HCT116 (cell line): ENCODE measurements around the gene FAM180A. TPM values are rescaled to one million over a fixed set of nuclear protein-coding genes. Genes with fewer than 3 reads are reported as not detected.
A peak's percentile ranks its signal among the peaks of the same experiment; 100 is the strongest.
"Not testable (repeated sequence)": the region's sequence is repeated elsewhere in the genome, so short reads cannot be mapped to it uniquely, and the experiment has no call there.

Experiments
- ATAC-seq: fragments of 200-7000 bp; cut with Tn5 transposase; 2 replicates; pipeline ENCODE4 v1.9.1; 2020; ENCODE audit warnings: mild to moderate bottlenecking, moderate library complexity
- BruUV-seq: library from RNA; stranded (reverse); fragments of 400-500 nt; replicated peaks from 2 replicates; lab custom pipeline; 2021; lab: Mats Ljungman, UMichigan
- CTCF ChIA-PET: fragments of 300-600 bp; sonication (Branson Sonifier 250); formaldehyde crosslinking; loops from one replicate; lab custom pipeline; 2021; ENCODE audit warnings: antibody characterized with exemption; lab: Charles Lee
- POLR2A ChIA-PET: fragments of 300-600, 350-600 bp; sonication (Branson Sonifier 250); formaldehyde crosslinking; loops from one replicate; lab custom pipeline; 2021; ENCODE audit warnings: antibody characterized with exemption; lab: Charles Lee
- RAD21 ChIA-PET, 2 experiments: fragments of 300-600 bp; sonication (Branson Sonifier 250); formaldehyde crosslinking; loops; one replicate each; lab custom pipeline; 2023; ENCODE audit warnings: low total read pairs in 2 of 2; ENCODE audit not compliant: uncharacterized antibody in 2 of 2, unreplicated experiment in 2 of 2, low non-redundant PET in 1 of 2; lab: Charles Lee
- DNase-seq: peaks from one replicate; pipeline ENCODE4 v3.0.0-alpha.2; 2010; ENCODE audit warnings: low read depth, low spot score
- H2AFZ ChIP-seq: fragments of 200-600 bp; shearing (Covaris generic), sonication (generic); 2 replicates; pipeline ENCODE4 v1.6.1; 2017; ENCODE audit warnings: low read depth, mixed run types, mixed read lengths, antibody characterized with exemption, low read length; ENCODE audit not compliant: poor library complexity, severe bottlenecking
- H3K27ac ChIP-seq: 2 replicates; pipeline ENCODE4 v1.5.1; 2012; ENCODE audit warnings: low read depth, low read length
- H3K27me3 ChIP-seq: fragments of 200-600 bp; sonication (generic); 2 replicates; pipeline ENCODE4 v1.6.1; 2016; ENCODE audit warnings: mixed run types, low read length, mixed read lengths; ENCODE audit not compliant: insufficient read depth
- H3K36me3 ChIP-seq, 2 experiments: fragments of 200-500 bp in 1 of 2; fragments of 200-600 bp in 1 of 2; sonication (Bioruptor generic) in 1 of 2; sonication (generic) in 1 of 2; 2 replicates each; pipeline versions ENCODE4 v1.5.1 to v1.6.1; 2014 to 2016; ENCODE audit warnings: low read length in 2 of 2, inconsistent platforms in 1 of 2, mixed read lengths in 1 of 2, mixed run types in 1 of 2; ENCODE audit not compliant: insufficient read depth in 2 of 2, control insufficient read depth in 1 of 2
- H3K4me1 ChIP-seq, 2 experiments: fragments of 200-600 bp in 1 of 2; sonication (generic) in 1 of 2; 2 replicates each; pipeline versions ENCODE4 v1.5.1 to v1.6.1; 2012 to 2017; ENCODE audit warnings: low read length in 2 of 2, inconsistent platforms in 1 of 2, mild to moderate bottlenecking in 1 of 2, mixed read lengths in 1 of 2, mixed run types in 1 of 2, moderate library complexity in 1 of 2; ENCODE audit not compliant: insufficient read depth in 2 of 2, control insufficient read depth in 1 of 2
- H3K4me2 ChIP-seq: fragments of 200-600 bp; sonication (generic); 2 replicates; pipeline ENCODE4 v1.6.1; 2017; ENCODE audit warnings: mixed run types, low read length, mixed read lengths
- H3K4me3 ChIP-seq, 2 experiments: fragments of 200-600 bp in 1 of 2; sonication (generic) in 1 of 2; replicated peaks in 1 of 2; 2 replicates each; pipeline ENCODE4 v1.5.1; 2011 to 2016; ENCODE audit warnings: low read length in 2 of 2, control low read depth in 1 of 2, low read depth in 1 of 2, mild to moderate bottlenecking in 1 of 2, mixed read lengths in 1 of 2, mixed run types in 1 of 2
- H3K79me2 ChIP-seq: fragments of 200-600 bp; sonication (generic); 2 replicates; pipeline ENCODE4 v1.6.1; 2017; ENCODE audit warnings: mild to moderate bottlenecking, mixed run types, low read length, moderate library complexity, mixed read lengths; ENCODE audit not compliant: insufficient read depth
- H3K9ac ChIP-seq: fragments of 200-600 bp; sonication (generic); 2 replicates; pipeline ENCODE4 v1.6.1; 2016; ENCODE audit warnings: low read length, mixed read lengths
- H3K9me2 ChIP-seq: fragments of 200-600 bp; sonication (generic), shearing (Covaris generic); 2 replicates; pipeline ENCODE4 v1.6.1; 2017; ENCODE audit warnings: mixed run types, mild to moderate bottlenecking, moderate library complexity; ENCODE audit not compliant: insufficient read depth
- H3K9me3 ChIP-seq, 2 experiments: fragments of 200-500 bp in 1 of 2; fragments of 200-600 bp in 1 of 2; sonication (Bioruptor generic) in 1 of 2; sonication (generic) in 1 of 2; 2 replicates each; pipeline ENCODE4 v1.6.1; 2014 to 2017; ENCODE audit warnings: low read length in 2 of 2, mixed read lengths in 2 of 2, inconsistent platforms in 1 of 2, low read depth in 1 of 2, mild to moderate bottlenecking in 1 of 2, mixed run types in 1 of 2, moderate library complexity in 1 of 2; ENCODE audit not compliant: control insufficient read depth in 1 of 2, insufficient read depth in 1 of 2
- H4K20me1 ChIP-seq: fragments of 200-600 bp; sonication (generic), shearing (Covaris generic); 2 replicates; pipeline ENCODE4 v1.6.1; 2017; ENCODE audit warnings: mixed run types, mild to moderate bottlenecking, moderate library complexity; ENCODE audit not compliant: insufficient read depth
- ATF3 ChIP-seq: IDR thresholded peaks from 2 replicates; pipeline ENCODE4 v1.6.1; 2012
- CBX3 ChIP-seq: IDR thresholded peaks from 2 replicates; pipeline ENCODE4 v1.6.1; 2012; ENCODE audit warnings: low read depth
- EZH2phosphoT487 ChIP-seq: fragments of 200-600 bp; IDR thresholded peaks from 2 replicates; pipeline ENCODE4 v1.6.1; 2018; ENCODE audit warnings: antibody characterized with exemption, borderline replicate concordance
- FOSL1 ChIP-seq: IDR thresholded peaks from 2 replicates; pipeline ENCODE4 v1.6.1; 2012; ENCODE audit warnings: low read depth
- POLR2AphosphoS5 ChIP-seq: IDR thresholded peaks from 2 replicates; pipeline ENCODE4 v1.6.1; 2011; ENCODE audit warnings: mild to moderate bottlenecking, low read depth, low read length, moderate library complexity
- SIN3A ChIP-seq: IDR thresholded peaks from 2 replicates; pipeline ENCODE4 v1.6.1; 2012; ENCODE audit warnings: low read depth
- SP1 ChIP-seq: IDR thresholded peaks from 2 replicates; pipeline ENCODE4 v1.6.1; 2012; ENCODE audit warnings: low read depth
- SRF ChIP-seq: IDR thresholded peaks from 2 replicates; pipeline ENCODE4 v1.6.1; 2012; ENCODE audit warnings: low read depth
- ZBTB33 ChIP-seq: IDR thresholded peaks from 2 replicates; pipeline ENCODE4 v1.6.1; 2011; ENCODE audit warnings: mild to moderate bottlenecking, low read length, moderate library complexity; ENCODE audit not compliant: insufficient replicate concordance; ENCODE audit errors: extremely low read depth
- intact Hi-C: fragments of 100-400 bp; cut with micrococcal nuclease; formaldehyde crosslinking; loops from 2 replicates; pipeline ENCODE4 v1.10.0; 2022
- total RNA-seq: library from RNA; stranded (reverse); gene quantifications from one replicate; pipeline ENCODE4 v1.2.1, GENCODE V29; 2021; ENCODE audit not compliant: unreplicated experiment

Gene FAM180A
- total RNA-seq, 1 experiment from 2014 or later = 0.59 TPM

GRCh38 chr7:135740889-135741288 is 7.7 kb downstream of the FAM180A start:
- BruUV-seq = no TSS peak
- CTCF ChIA-PET = no interaction called here
- H3K36me3 ChIP-seq = no peaks in the 10 kb centered on the region

GRCh38 chr7:135737306-135737647 is 11.3 kb downstream of the FAM180A start:
- H3K36me3 ChIP-seq, POLR2A ChIA-PET, DNase-seq, H3K4me2 ChIP-seq, H3K9me3 ChIP-seq, H3K9me2 ChIP-seq, H4K20me1 ChIP-seq, H3K27me3 ChIP-seq, H3K4me3 ChIP-seq, H2AFZ ChIP-seq, H3K9ac ChIP-seq, RAD21 ChIA-PET, H3K27ac ChIP-seq, H3K4me1 ChIP-seq, BruUV-seq, intact Hi-C loops, H3K79me2 ChIP-seq: not testable (repeated sequence)
- ATAC-seq = peak; percentile 54; the same call in 1 of the 2 replicates
- CTCF ChIA-PET = interaction anchor here (1.4 kb wide), 1 partner anchor 9 kb away, joined by 4 read pairs; no protein-coding TSS in a partner anchor

More at GRCh38 chr7:135740889-135741288, 7.7 kb downstream of the FAM180A start:
- Histone ChIP-seq H3K79me2 (no peaks in the 10 kb centered on the region), H3K9ac (no peak overlapping the region), H2AFZ (no peak overlapping the region), H3K27me3 (no peaks in the 10 kb centered on the region), H3K4me2 (no peak overlapping the region), H3K9me3 (no peaks in the 10 kb centered on the region), H4K20me1 (no peaks in the 10 kb centered on the region), H3K4me3 (no peak overlapping the region), H3K4me1 (peaks cover 20 to 40% of the 10 kb centered on the region in 2 experiments), H3K27ac (no peak overlapping the region), H3K9me2 (no peaks in the 10 kb centered on the region)
- ChIA-PET RAD21 (no interaction called here), POLR2A (no interaction called here)
- TF ChIP-seq FOSL1 = no peak
- no peak for TF ChIP-seq POLR2AphosphoS5
- no peak for TF ChIP-seq ATF3
- TF ChIP-seq CBX3 = no peak
- TF ChIP-seq SRF = no peak
- TF ChIP-seq SIN3A = no peak
- TF ChIP-seq EZH2phosphoT487 = no peak
- no peak for TF ChIP-seq ZBTB33
- no peak for TF ChIP-seq SP1
- no peak for DNase-seq
- no peak for ATAC-seq
- intact Hi-C loops = no loop called here
